GM18511 (cell line): Measurements from ENCODE around the gene C16orf74.

ENCODE experiments used
- ATAC-seq: cut with Tn5 transposase; IDR thresholded peaks from one replicate; pipeline ENCODE4 v1.9.1; 2021; ENCODE audit warnings: mild to moderate bottlenecking, moderate library complexity; ENCODE audit not compliant: unreplicated experiment

Gene C16orf74

DNA sequence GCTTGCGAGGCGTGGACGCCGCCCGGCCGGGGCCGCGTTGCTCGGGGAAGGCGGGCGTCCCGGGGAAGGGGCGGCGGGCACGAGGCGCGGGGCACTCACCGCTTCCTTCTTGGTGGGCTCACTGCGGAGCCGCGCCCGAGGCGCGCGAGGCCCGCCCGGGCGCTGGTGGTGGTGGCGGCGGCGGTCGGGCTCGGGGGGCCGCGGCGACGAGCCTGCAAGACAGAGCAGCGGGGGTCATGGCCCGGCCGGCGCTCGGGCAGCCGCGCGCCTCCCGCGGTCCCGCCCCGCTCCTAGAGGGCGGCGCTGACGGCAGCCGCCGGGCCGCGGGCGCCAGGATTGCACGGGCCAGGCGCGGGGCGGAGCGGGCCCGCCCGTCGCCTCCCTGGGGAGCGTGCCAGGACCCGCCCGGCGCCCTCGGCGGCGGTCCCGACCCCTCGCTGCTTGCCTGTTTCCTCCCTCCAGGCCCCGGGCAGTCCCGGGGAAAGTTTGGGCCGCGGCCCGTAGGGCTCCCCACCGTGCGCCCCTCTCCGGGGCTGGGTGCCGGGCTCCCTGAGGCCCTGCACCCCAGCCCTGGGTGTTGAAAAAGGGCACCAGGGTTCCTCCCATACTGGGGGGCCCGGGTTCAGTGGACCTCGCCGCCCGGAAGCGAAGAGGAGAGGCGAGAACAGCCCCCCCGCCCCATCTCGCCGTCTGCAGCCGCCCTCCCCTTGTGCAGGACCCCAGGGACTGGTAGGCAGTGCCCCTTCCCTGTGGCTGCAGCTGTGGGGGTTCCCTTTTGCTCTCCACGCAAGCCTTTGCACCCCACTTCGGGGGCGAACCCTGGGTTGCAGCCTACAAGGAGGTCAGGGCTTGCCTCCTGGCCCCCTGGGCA, at the start of gene C16orf74:
Gene C16orf74, minus strand, starts transcription at position 270 of the 871 bp plus-strand sequence. CDS start 15,879 bp downstream, outside the sequence.
- ATAC-seq, result peak; percentile 49

DNA sequence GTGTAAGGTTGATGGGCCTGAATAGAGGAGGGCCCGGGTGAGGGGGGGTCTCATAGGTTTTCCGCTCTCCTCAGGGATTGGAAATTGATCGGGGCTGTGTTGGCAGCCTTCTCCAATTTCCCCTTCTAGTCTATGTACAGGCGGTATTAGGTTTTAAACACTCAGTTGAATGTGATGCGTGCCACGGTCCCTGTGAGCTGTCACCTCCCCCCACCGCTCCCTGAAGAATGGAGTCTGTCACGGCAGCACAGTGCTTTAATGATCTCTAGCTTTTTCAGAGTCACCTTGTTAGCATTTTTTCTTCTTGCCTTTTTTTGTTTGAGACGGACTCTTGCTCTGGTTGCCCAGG, 49.4 kb upstream of the C16orf74 start:
- peak; percentile 8 for ATAC-seq

DNA sequence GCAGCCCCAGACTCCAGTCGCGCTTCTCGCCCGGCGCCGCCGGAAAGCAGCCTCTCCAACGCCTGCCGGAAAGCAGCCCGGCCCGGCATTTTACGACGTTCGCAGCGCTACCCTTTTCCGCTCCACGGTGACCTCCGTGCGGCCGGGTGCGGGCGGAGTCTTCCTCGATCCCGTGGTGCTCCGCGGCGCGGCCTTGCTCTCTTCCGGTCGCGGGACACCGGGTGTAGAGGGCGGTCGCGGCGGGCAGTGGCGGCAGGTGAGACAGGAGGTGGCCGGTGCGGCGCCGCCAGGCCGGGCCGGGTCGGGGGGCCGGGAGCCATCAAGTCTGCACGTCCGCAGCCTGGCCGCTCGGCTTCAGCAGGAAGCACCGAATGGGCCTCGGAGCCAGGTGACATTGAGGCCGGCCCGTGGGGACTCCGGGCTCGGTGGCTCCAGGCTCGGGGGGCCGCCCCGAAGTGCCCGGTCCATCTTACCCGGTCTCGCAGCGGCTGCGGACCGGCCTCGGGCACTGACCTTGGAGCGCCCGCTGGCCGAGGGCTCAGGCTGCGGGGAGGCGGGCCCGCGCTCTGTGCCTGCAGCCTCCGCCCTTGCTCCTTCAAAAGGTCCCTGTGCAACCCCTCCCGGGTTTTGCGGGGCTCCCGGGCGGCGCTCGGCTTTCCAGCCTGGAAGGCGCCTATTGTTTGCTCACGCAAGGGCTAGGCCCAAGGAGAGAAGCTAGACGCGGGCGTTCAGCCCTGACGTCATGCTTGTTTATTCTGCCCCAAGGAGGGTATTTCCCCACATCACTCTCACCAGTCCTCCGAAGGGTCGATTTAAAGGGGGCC, 48.8 kb upstream of the C16orf74 start, which contains the start of the genes COX4I1 and EMC8:
Gene COX4I1, plus strand, starts transcription at position 199 of the 824 bp plus-strand sequence. CDS start 1,511 bp downstream, outside the sequence.
Gene EMC8, minus strand, starts transcription at position 48 of the 824 bp plus-strand sequence. CDS start 249 bp downstream, outside the sequence.
- peak; percentile 88 for ATAC-seq

DNA sequence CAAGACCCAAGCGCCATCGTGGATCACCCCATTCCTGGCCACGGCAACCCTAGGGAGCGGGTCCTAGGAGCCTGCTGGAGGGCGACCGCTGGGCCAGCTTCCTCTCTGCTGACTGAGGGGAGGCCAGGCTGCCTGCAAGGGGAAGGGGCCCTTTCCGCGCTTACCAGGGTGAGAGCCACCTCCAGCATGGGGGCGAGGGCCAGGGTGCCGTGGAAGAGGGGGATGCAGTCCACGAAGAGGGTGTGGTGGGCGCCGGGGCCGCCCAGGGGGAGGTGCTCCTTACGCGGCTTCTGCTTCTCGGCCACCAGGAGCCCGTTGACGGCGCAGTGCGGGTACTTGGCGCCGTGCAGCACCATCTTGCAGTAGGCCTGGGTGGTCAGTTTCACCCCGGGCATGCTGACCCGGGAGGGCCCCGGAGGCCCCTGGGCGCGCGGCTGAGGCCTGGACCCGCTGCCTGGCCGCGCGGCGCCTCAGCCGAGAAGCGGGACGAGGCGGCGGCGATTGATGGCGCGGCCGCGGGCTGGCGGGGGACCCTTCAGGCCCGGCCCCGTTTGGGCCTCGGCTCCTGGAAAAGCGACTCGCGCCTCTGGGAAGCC, 48.1 kb upstream of the C16orf74 start:
- ATAC-seq, result peak; percentile 25

DNA sequence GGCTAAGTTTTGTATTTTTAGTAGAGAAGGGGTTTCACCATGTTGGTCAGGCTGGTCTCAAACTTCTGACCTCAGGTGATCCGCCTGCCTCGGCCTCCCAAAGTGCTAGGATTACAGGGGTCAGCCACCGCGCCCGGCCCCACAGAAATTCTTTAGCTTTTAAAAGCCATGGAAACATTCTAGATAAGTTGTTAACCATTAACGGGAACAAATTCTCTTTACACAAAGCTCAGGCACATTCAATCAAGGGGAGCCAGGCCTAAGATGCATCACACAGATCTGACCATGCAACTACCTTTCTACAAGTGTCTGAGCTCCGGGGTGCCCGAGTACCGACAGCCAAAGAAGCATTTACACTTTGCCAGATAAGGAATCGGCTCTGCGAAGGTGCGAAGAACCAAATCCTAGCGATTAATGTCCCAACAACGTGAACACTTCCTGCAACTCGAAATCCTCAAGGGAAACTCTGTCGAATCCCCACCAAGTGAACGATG, 47.4 kb upstream of the C16orf74 start:
- ATAC-seq, result no peak

DNA sequence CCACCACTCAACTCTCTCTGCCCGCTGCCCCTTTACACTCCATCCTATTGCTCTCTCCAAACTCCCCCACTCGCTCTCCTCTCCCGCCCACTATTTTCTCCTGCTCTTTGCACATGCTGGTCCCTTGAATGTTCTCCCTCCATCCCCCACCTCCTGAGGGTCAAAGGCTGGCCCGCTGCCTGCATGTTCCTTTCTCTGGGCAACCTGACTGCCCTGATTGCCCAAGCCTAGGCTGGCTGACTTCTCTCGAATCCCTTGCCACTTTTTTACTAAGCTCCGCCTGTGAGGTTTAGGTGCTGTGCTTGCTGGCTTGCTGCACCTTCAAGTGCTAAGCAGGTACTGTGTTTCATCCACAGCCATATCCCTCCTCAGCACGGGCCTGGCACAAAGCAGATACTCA, 45.7 kb upstream of the C16orf74 start:
- ATAC-seq, result no peak

DNA sequence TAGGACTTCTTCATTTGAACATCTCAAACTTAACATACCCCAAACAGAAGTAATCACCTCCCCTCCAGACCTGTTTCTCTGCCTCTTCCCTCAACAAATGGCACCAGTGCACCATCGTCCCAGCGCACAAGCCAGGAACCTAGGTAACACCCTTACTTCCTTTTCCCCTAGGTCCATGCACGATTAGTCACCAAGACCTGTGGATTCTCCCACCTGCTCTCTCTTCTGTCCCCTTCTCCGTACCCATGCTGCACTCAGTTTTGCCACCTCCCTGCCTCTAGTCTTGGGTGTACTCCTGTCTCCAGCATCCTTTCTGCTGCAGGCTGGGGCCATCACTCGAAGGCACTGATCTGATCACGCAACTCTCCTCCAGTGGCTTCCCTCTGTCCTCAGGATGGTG, 45.3 kb upstream of the C16orf74 start:
- ATAC-seq, result no peak

DNA sequence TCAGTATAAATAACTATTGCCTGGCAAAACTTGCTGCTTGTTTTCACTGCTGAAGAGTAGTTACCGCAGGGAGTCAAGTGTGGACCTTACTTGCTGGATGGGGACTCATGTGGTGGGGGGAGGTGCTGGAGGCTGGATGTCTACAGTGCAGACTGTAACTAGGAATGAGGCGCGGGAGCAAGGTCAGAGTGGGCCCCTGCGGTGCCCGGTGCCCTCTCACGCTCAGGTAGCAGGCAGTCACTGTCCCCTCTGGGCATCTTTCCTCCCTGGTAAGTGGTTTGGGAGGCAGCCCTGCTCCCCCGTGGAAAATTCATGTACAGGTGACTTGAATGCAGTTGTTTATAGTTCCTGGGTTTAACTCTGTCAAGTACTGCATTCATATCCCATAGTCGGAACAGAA, 43.8 kb upstream of the C16orf74 start:
- ATAC-seq, result no peak

DNA sequence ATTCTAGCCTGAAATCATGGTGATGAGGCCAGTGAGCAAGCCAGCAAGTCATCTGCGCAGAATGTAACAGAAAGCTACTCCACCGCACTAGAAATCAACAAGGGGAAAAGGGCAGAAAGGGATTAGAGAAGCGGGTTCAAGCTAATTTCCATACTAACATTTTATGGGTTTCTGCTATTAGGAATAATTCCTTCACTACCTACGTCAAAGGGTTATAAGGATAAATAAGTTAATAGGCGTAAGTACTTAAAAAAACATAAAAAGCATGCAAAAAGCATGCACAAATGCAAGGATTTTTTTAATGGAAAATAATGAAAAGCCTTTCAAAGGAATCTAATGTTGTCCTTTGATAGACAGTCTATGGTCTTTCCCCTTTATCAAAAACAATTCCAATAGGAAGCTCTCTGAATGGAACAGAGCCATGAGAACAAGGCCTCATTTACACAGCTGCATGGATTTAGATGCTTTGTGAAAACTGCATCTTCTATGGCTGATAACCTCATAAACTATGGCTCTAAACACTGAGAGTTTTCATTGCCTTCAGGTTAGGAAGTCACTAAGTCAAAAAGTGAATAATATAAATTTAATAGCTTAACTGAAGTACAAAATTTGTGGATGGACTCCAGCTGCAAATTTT, 42.9 kb upstream of the C16orf74 start:
- ATAC-seq, result no peak

DNA sequence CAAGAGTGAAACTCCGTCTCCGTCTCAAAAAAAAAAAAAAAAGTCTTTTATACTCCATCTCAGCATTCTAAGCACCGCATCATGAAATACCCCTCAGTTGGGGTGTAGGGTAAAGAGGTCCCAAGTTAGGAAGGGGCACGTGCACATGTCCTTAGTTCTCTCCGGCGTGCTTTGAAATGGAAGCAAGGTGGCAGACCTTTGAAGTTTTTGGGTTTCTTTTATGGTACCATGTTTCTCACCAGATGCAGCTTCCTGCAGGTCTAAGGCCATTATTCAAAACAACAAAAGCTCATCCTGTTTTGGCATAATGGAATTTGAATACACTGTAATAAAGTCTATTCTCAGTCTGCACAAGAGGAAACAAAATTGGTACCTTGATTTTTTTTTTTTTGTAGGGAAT, 38.9 kb upstream of the C16orf74 start:
- ATAC-seq, result no peak

DNA sequence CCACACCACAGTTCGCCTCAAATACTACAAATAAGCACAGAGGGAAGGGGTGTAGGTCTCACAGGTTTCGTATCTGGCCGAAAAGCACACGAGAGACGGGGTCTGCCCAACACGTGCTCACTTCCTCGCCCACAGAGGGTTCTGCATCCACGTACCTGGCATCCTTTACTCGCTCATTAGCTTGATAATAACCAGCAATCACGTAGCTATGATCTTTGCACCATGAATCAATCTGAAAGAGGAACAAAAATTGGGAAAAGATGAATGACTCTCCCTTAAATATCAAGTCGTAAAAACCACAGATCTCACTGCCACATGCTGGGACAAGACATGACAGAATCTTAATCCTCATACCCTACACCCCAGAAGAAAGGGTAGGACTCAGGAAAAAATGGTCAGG, 37.9 kb upstream of the C16orf74 start:
- ATAC-seq, result no peak

DNA sequence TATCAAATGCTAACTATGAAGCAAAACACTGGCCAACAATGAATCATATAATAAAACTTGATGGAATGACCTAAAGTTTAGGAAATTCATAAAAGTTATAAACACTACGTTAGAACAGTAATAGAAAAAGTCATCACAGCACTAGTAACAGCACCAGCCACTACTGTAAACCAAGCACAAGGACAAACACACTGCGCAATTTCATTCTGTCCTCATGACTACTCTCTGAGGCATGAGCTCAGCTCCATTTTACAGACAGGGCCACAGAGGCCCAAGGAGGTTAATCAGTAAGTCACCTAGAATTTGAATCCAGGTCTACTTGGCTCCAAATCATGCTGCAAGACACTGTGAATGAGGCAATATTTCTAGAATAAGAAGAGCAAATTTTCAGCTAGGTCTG, 35.0 kb upstream of the C16orf74 start:
- no peak for ATAC-seq

DNA sequence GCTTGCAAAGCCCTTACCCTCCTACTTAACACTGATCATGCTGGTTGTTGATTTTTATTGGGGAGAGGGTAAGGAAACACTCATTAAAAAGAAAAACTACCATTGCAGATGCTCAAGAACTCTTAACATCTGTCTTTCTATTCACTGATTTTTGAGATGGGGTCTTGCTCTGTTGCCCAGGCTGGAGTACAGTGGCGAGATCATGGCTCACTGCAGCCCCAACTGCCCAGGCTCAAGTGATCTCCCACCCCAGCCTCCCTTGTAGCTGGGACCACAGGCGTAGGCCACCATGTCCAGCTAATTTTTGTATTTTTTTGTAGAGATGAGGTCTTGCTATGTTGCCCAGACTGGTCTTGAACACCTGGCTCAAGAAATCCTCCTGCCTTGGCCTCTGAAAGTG, 33.9 kb upstream of the C16orf74 start:
- ATAC-seq, result no peak

DNA sequence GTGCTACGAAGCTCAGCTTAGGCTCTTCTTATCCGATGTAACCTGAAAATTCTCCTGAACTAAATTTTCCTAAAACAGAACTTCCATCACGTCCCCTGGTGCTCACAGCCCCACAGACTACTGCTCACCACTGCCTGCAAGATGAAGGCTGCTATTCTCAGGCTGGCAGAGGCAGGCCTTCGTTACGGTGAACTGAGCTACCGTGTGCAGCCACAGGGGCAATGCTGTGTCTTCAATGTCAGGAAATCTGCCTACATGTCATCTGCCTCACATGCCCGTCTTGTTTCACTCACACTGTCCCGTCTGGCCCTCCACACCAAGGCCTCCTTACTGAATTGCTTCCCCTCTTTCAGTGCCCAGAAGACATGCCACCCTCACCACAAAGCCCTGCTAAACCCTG, 32.5 kb upstream of the C16orf74 start:
- no peak for ATAC-seq

DNA sequence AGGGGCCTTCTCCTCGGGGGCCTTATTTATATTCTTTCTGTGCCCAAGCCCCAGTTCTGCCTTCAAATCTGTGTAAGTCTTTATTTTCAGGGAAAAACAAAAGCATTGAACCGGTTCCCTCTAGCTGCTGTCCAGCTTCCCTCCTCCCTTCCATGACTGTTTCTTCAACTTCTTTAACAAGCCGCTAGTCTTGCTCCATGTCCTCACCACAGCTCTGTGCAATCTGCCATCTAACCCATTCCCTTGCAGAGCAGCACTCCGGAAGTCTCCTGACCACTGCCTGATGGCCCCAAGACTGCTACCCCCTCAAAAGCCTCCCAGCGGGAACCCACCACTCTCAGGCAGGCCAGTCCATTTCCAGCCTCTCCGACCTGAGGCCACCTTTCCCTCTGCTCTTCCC, 31.6 kb upstream of the C16orf74 start:
- ATAC-seq, result no peak

DNA sequence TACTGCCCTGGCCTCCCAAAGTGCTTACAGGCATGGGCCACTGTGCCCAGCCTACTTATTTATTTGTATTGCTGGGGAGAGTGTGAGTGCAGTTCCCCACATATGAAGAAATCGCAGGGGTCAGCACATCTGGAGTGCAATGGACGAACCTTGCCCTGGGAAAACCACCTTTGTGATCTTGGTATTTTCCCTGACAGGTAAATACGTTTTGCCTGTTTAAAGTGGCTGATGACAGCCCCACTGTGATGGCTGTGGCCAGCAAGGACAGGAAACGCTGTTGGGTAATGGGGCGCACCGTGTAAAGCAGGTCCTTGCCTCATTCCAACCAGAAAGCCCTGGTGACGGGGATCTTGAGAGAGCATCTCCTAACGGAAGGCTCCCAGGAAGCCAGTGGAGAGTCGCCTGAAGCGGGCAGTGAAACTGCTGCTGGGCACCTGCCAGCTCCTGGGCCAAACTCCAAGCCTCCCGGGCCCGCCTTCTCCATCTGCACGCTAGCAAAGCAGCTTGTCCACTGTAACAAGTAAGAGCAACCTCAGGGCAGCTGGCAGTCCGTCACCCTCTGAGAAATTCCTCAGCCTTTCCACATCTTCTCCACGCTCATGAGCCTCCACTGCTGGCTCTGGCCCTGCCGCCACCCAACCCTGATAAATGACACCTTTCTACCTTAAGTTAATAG, 30.9 kb upstream of the C16orf74 start:
- no peak for ATAC-seq

DNA sequence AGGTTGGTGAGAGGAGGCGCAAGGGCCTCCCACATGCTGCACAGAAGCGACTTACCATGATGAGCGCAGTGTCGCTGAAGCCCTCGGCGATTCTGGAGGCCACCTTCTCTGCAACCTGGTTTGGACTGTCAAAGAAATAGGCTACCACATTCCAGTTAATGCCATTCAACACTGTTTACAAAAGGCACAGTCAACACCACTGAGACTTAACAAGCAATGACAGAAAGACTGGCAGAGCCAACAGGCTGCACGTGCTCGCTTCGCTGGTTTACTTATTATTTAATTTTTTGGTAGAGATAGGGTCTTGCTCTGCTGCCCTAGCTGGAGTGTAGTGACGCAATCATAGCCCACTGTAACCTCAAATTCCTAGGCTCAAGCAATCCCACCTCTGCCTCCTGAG, 30.3 kb upstream of the C16orf74 start:
- no peak for ATAC-seq

DNA sequence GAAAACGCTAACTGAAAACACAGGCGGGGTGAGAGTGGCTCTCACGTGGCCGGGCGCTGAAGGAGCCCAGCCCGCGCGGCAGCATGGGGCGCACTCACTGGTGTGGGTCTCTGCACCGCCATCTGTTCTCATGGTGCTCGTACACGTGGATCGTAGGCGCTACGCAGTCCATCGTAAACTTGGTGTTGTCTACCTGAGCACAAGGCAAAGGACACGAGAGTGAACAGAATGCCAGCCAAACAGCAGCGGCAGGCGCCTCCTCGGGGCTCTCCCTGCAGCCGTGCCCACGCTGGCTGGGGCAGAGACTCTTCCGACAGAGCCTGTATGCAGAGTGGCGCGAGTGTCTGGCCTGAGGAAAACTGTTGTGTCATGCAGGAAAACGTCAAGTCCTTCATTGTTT, 29.4 kb upstream of the C16orf74 start:
- ATAC-seq, result no peak

DNA sequence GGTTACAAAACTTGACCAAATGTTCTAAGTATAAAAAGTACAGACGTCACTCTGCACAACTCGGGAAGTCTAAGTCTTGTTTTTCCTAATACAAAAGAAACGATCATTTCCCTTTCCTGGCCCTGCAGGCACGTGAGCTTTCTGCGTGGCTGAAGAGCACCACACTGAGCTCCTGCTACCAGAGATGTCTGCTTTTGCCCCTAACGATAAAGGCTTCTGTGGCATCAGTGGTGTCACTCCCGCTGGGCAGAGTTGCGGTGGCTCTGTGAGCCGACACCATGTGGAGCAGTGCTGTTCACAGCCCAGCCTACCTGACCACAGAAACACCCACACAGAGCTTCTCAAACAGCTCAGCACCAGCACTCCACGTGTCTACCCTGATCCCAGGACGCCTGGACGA, 28.0 kb upstream of the C16orf74 start:
- ATAC-seq, result no peak
